C1 segment of cervical spinal cord (tissue), 14 donors: ENCODE measurements around the gene UMAD1.
A peak's percentile ranks its signal among the peaks of the same experiment; 100 is the strongest.
"Not testable (repeated sequence)": the region's sequence is repeated elsewhere in the genome, so short reads cannot be mapped to it uniquely, and the experiment has no call there.

Source experiments
- DNase-seq, 14 donors: peaks; one replicate each; lab custom pipeline; 2025; lab: John Stamatoyannopoulos, UW

The UMAD1 gene

DNA sequence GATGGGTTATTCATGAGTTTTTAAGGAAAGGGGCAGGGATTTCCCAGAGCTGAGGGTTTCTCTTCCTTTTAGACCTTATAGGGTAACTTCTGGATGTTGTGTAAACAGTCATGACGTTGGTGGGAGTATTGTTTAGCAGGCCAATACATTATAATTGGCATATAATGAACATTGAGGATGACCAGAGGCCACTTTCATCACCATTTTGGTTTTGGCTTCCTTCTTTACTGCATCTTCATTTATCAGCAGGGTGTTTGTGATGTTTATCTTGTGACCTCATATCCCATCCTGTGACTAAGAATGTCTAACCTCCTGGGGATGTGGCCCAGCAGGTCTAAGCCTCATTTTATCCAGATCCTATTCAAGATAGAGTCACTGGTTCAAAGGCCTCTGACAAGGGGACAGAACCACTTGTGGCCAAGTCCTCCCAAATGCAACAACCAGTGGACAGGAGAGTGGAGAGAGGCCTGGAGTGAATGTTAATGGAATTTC, 155.1 kb downstream of the UMAD1 start:
- DNase-seq = no peak

DNA sequence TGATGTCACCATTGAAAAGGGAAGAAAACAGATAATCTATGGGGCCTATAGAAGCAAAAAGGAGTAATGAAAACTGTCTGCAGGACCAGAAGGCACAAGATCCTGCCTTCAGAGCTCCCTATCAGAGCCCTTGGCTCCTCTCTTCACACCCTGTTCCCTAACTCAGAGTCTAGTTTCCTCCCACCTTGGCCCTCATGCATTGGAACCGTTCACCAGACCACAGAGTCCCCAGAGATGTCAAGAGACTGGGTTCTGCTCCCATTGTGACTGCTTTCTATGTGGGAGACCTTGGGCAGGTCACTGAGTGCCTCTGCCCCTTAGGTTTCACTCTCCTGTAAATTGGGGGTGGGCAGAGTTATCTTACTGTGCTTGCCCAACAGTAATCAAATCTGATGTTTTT, 158.0 kb downstream of the UMAD1 start:
- DNase-seq = no peak

DNA sequence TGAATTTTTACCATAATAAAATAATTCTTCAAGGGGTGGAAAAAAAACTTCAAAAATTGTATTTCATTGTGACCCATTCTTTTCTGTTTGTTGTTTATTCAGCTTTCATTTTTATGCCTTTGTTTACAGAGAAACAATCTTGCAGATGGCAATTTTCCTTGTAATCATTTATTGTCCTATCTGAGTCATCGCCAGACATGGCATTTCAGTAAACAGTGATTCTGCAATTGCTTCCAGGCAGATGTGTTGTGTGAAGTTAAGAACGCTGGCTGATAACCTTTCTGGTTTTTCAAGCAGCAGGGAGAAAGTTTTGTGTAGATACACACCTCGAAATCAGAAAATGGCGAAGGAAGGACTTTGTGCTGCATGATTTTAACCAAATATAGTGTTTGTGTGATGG, 158.6 kb downstream of the UMAD1 start:
- no peak for DNase-seq

- no peak for DNase-seq
Measured at GRCh38 chr7:7802531-7802930, 162.0 kb downstream of the UMAD1 start.

DNA sequence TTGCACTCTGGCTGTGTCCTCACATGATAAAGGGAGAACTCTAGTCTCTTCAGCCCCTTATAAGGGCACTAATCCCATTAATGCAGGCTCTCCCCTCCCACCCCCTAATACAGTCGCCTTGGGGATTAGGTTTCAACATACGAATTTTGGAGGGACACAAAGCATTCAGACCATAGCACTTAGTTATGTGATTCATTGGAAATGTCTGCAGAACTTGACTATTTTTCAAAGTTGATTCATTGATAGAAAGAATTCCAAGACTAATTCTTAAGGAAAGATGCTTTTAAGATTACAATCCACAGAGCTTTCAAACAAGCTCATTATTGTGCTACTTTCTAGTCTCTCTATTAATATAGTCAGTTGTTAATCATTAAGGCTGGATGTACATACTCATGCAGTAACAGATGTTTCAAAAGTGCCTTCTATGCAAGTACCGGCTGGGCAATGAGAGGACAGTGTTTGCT, 163.2 kb downstream of the UMAD1 start:
- no peak for DNase-seq

GRCh38 chr7:7804822-7805221, 164.3 kb downstream of the UMAD1 start:
- DNase-seq = not testable (repeated sequence)

DNA sequence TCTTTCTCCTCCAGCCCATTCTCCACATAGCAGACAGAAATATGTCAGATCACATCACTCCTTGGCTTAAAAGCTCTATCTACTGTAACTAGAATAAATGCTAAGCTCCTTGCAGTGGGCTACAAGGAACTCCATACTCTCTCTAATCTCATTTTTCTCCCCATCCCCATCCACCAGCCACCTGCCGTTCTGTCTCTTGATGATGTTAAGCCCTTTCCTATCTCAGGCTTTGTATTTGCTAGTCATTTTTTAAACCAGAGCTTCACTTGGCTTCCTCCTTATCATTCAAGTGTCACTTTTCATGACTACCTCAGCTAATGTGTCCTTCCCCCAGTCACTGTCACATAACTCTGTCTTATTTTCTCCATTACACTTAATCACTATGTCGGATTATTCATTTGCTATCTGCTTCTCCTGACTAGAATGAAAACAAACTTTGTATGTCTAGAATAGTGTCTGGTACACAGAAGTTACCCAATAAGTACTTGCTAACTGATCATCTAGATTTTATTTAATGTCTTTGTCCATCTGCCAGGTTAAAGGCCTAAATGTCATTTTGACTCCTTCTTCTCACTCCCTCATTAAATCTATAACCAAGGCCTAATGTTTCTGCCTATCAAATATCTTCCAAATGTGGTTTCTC, 165.1 kb downstream of the UMAD1 start:
- no peak for DNase-seq

GRCh38 chr7:7808156-7808555, 167.6 kb downstream of the UMAD1 start:
- DNase-seq = no peak

DNA sequence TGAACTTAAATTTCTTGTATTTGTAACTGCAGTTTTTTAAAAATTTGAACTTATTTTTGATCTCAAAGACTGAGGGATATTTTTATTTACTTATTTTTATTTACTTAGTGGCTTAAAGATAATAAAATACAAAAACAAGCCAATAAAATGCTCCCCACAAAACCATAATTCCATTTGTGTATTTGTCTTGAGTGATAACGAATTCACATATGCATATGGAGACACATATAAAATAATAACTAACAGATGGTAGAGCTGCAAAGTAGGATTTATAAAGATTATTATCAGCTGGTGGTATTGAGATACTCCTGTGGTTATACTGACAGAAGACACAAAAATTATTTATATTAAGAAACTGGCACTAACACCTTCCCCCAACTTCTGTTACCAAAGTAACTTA, 168.1 kb downstream of the UMAD1 start:
- DNase-seq = no peak

DNA sequence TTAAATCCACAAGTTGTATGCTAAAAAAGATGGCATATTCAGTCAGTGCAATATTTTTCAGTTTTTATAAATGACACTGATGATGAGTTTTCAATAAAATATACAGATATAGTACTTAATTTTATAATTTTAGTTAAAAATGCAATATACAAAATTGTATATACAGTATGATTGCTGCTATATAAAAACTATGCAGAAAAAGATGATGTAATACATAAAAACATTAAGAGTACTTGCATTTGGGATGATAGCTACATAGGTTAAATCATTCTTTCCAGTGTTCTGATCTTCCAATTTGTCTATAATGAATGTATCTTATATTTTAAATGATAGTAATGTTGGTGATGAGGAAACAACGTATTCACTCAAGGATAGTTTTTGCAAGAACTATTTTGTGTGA, 169.8 kb downstream of the UMAD1 start:
- no peak for DNase-seq

DNA sequence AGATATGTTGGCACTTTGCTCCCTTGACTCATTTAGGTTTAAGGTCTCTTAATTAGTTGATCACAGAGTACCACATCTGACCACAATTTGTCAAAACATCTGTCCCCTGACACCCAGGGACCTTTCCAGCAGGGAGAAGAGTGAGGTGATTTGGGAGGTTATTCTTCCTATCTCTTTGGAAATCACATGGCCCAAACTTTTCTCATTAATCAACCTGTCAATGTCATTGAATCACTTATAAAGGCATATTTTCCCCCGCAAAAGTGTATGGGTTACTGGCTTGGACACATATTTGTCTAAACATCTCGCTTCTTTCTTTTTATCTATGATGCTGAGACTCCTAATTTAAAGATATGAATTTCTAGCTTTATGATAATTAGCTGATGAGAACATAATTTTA, 170.3 kb downstream of the UMAD1 start:
- no peak for DNase-seq

DNA sequence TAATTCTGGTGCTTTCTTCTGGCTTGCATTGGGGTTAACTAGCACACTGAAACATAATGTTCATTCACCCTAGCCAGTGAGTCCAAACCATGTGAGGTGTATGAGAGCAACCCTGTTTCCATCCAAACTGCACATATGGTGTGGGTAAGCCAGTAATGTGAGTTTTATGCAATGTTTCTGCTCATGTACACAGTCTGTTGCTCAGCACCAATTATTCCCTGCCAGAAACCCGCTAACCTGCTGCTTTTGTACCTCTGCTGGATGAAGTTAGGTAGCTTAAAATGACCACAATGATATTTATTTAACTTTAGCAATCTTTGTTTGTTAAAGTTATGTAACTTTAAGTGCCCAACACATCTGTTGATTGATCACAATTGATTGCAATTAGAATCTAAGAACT, 171.6 kb downstream of the UMAD1 start:
- DNase-seq = peak in 1 of 14 donors; percentile 76

GRCh38 chr7:7815395-7815794, 174.8 kb downstream of the UMAD1 start:
- DNase-seq = no peak

DNA sequence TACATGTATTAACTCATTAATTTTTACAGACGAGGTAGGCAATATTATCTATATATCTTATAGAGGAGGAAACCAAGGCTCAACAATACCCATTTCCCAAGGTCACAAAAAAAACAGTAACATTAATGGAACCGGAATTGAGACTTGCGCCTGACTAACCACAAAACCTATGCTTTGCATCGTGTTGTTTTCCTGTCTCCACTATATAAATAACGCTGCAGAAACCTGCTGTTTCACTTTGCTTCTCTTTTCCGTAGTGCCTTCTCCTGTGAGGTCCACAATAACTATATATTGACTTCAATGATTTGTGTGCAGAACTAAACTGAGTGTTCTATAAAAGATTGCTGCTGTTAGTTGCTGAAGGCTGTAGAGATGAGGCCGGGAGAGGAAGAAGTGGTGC, 175.5 kb downstream of the UMAD1 start:
- no peak for DNase-seq

DNA sequence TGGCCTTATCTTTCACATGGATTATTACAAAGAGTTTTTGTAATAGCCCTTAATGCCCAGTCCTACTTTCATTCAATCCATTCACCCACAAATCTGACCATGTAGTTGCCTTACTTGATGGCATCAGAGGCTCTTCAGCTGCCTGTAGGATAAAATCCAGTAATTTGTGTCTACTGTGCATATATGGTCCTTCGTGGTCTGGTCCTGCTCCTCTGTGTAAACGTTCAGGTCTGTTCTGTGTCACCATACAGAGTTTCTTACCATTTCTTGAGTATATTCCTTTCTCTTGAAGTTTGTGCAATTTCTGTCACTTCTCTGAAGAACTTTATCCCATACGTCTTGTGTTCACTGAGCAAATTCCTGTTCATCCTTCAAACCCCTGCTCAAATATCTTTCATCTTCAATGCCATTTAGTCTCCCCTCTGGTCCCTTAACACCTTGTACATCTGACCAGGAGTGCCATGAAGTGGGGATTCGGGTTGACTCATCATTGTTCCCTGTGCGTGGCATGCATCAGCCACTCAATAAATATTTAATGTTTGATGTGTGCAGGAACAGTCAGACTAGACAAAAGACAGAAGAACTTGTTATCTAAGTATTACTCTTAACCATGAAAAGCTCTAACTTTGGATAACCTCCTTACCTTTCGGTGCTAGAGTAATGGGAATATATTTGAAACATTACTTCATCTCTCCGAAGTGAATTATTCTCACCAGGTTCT, 176.4 kb downstream of the UMAD1 start:
- no peak for DNase-seq

DNA sequence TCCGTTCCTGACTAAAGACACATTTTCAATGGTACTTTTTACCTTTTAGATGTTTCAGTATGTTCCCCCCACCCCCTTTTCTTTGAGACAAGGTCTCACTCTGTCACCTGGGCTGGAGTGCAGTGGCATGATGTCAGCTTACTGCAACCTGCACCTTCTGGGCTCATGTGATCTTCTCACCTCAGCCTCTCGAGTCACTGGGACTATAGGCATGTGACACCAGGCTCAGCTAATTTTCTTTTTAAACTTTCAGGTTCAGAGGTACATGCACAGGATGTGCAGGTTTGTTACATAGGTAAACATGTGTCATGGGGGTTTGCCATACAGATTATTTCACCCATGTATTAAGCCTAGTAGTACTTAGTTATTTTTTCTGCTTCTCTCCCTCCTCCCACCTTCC, 177.2 kb downstream of the UMAD1 start:
- DNase-seq = no peak

GRCh38 chr7:7818179-7818578, 177.6 kb downstream of the UMAD1 start:
- DNase-seq = not testable (repeated sequence)

DNA sequence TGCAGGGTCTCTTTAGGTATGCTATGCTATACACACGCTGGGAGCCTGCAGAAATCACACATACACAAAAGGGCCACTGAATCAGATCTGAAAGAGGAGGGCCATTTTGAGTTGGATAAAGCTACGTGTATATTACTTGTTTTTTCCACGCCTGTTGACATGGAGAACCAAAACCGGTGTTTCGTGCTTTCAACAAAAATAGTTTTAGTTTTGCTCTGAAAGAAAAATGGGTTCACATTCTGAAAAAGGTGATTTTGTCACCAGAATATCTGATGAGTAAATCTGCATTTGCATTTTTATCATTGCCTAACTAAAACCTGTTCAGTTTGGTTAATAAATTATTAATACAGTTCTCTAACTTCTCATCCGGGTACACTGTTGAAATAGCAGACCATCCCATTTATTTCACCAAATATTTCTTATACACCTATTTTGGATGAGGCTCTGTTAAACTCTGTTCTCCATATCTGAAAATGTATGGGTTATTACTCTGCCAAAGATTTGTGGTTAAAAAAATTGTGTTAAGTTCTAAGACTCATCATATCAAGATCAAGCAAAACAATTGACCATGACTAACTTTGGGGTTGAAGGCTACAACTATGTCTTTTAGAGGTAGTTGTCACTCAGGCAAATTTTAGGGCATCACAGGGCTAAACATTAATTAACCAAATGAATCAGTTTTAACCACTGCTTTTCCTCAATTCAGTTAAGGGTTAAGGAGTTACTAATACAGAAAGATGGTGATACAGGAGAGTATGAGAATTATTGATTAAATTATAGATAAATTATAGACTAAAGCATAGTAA, 179.1 kb downstream of the UMAD1 start:
- DNase-seq = no peak

GRCh38 chr7:7820409-7820808, 179.9 kb downstream of the UMAD1 start:
- no peak for DNase-seq

DNA sequence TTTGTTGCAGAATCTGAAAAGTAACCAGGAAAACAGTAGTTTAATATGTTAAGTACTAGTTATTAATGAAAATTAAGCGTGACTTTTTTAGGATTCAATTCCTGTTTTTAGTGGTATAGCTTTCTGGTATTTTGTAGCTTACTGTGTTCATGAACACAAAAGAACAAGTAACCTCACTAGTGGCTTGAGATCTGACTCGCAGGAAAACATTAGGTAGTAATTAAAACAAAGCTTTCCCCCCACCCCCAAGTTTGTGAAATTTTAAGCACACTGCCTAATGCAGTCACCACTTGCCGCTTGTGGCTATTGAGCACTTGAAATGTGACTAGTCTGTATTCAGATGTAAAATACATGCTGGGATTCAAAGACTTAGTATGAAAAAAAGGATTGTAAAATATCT, 180.4 kb downstream of the UMAD1 start:
- DNase-seq = no peak

- no peak for DNase-seq
Measured at GRCh38 chr7:7821517-7821916, 181.0 kb downstream of the UMAD1 start.

DNA sequence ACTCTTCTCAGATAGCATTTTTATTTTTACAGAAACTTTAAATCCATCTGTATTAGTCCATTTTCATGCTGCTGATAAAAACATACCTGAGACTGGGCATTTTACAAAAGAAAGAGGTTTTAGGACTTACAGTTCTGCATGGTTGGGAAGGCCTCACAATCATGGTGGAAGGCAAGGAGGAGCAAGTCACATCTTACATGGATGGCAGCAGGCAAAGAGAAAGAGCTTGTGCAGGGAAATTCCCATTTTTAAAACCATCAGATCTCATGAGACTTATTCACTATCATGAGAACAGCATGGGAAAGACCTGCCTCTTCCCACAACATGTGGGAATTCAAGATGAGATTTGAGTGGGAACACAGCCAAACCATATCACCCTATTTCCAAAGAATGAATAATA, 184.7 kb downstream of the UMAD1 start:
- DNase-seq = not testable (repeated sequence)
